GM12873 (cell line): ENCODE measurements around the gene SH3PXD2B.

Source experiments
- CTCF ChIP-seq: IDR thresholded peaks from 2 replicates; pipeline ENCODE4 v1.5.1; 2012; ENCODE audit warnings: low read depth, mild to moderate bottlenecking, moderate library complexity, low read length, control low read depth; ENCODE audit not compliant: insufficient read depth; ENCODE audit errors: missing control alignments

Gene SH3PXD2B

GRCh38 chr5:172443441-172444109 lies 10.8 kb downstream of the SH3PXD2B start:
- TF ChIP-seq CTCF = no peak

- no peak for TF ChIP-seq CTCF
Observed at GRCh38 chr5:172442592-172442991, 11.7 kb downstream of the SH3PXD2B start.

- no peak for TF ChIP-seq CTCF
Observed at GRCh38 chr5:172441262-172441751, 13.0 kb downstream of the SH3PXD2B start.

- no peak for TF ChIP-seq CTCF
Observed at GRCh38 chr5:172440486-172440885, 13.8 kb downstream of the SH3PXD2B start.

- no peak for TF ChIP-seq CTCF
Observed at GRCh38 chr5:172439785-172440477, 14.4 kb downstream of the SH3PXD2B start.

GRCh38 chr5:172438319-172438668 lies 16.0 kb downstream of the SH3PXD2B start:
- no peak for TF ChIP-seq CTCF

- no peak for TF ChIP-seq CTCF
Observed at GRCh38 chr5:172437445-172438318, 16.6 kb downstream of the SH3PXD2B start.
